Tibial nerve (tissue), 4 donors: Measurements from ENCODE around the gene MYH7B. TPM values are rescaled to one million over a fixed set of nuclear protein-coding genes. Genes with fewer than 3 reads are reported as not detected.
A peak's percentile ranks its signal among the peaks of the same experiment; 100 is the strongest.

Experiments
- DNase-seq, 2 donors: peaks; one replicate each; pipeline ENCODE4 v3.0.0-alpha.2; 2019; ENCODE audit warnings: low spot score in 2 of 2
- H3K27ac ChIP-seq, 4 donors: fragments of 200-600 bp; sonication (generic) in 3 of 4; one replicate each; pipeline ENCODE4 v1.5.1; 2017 to 2019; ENCODE audit warnings: mild to moderate bottlenecking in 1 of 4
- H3K27me3 ChIP-seq, 2 donors: fragments of 200-600 bp; sonication (generic) in 1 of 2; one replicate each; pipeline versions ENCODE4 v1.5.1 to v1.6.0; 2017 to 2019
- H3K36me3 ChIP-seq, 3 donors: fragments of 200-600 bp; sonication (generic); one replicate each; pipeline ENCODE4 v1.5.1; 2018 to 2019
- H3K4me1 ChIP-seq, 4 donors: fragments of 200-600 bp; sonication (generic) in 3 of 4; one replicate each; pipeline ENCODE4 v1.5.1; 2017 to 2019
- H3K4me3 ChIP-seq, 4 donors: fragments of 200-600 bp; sonication (generic) in 3 of 4; one replicate each; pipeline ENCODE4 v1.5.1; 2017 to 2019; ENCODE audit warnings: mild to moderate bottlenecking in 1 of 4, moderate library complexity in 1 of 4
- H3K9me3 ChIP-seq, 4 donors: fragments of 200-600 bp; sonication (generic) in 3 of 4; one replicate each; pipeline ENCODE4 v1.5.1; 2017 to 2019
- CTCF ChIP-seq, 5 experiments: fragments of 200-600 bp in 3 of 5; fragments of 450-650 bp in 2 of 5; sonication (generic) in 3 of 5; IDR thresholded peaks; one replicate each; pipeline ENCODE4 v1.5.1; 2016 to 2019; ENCODE audit warnings: antibody characterized with exemption in 5 of 5, mild to moderate bottlenecking in 3 of 5, moderate library complexity in 2 of 5
- EP300 ChIP-seq, 2 donors: sonication (generic); formaldehyde crosslinking; IDR thresholded peaks; one replicate each; pipeline ENCODE4 v1.6.1; 2017; ENCODE audit warnings: antibody characterized with exemption in 2 of 2, mild to moderate bottlenecking in 1 of 2
- POLR2A ChIP-seq, 2 donors: fragments of 450-650 bp; IDR thresholded peaks; one replicate each; pipeline ENCODE4 v1.6.1; 2017; ENCODE audit warnings: antibody characterized with exemption in 2 of 2, mild to moderate bottlenecking in 2 of 2, moderate library complexity in 2 of 2
- WGBS, 2 donors: methylation state at CpG; one replicate each; pipeline ENCODE4 v1.1.5; 2018; 5-methylcytosine and 5-hydroxymethylcytosine counted together
- total RNA-seq, 4 donors: library from RNA; depleted of rRNA; stranded (reverse); fragments of >200 nt; gene quantifications; one replicate each; pipeline ENCODE4 v1.1.0, GENCODE V29; 2016

Gene MYH7B
- total RNA-seq, 4 donors from 2014 or later: 3.3 to 5.3 (median 4.0) TPM

- Histone ChIP-seq H3K4me1 (peaks cover 0 to 38% (median 0%) of the 10 kb centered on the region in 4 donors), H3K4me3 (no peak overlapping the region), H3K27me3 (peaks cover 0 to 21% of the 10 kb centered on the region in 2 donors), H3K36me3 (peaks cover 0 to under 1% (median 0%) of the 10 kb centered on the region in 3 donors), H3K27ac (no peak overlapping the region), H3K9me3 (no peaks in the 10 kb centered on the region)
- whole genome bisulfite sequencing, 2 donors: 18 to 24% methylated on average over 10 to 14 of the region's 14 CpGs
- TF ChIP-seq CTCF (IDR thresholded peaks at IDR 0.05) (no peak), POLR2A (IDR thresholded peaks at IDR 0.05) (no peak), EP300 (IDR thresholded peaks at IDR 0.05) (no peak)
- DNase-seq: no peak
Measured at GRCh38 chr20:34983995-34984735, 28.5 kb downstream of the MYH7B start.

GRCh38 chr20:34984756-34985261, 29.1 kb downstream of the MYH7B start:
- WGBS, 2 donors: 70 to 75% methylated on average over 8 to 18 of the region's 18 CpGs
- DNase-seq: no peak
- TF ChIP-seq CTCF (IDR thresholded peaks at IDR 0.05) (no peak), POLR2A (IDR thresholded peaks at IDR 0.05) (no peak), EP300 (IDR thresholded peaks at IDR 0.05) (no peak)
- Histone ChIP-seq H3K27ac (no peak overlapping the region), H3K27me3 (peaks cover 0 to 19% of the 10 kb centered on the region in 2 donors), H3K9me3 (no peaks in the 10 kb centered on the region), H3K4me3 (no peak overlapping the region), H3K4me1 (peaks cover 0 to 38% (median 0%) of the 10 kb centered on the region in 4 donors), H3K36me3 (peaks cover 0 to 7% (median 0%) of the 10 kb centered on the region in 3 donors)

DNA sequence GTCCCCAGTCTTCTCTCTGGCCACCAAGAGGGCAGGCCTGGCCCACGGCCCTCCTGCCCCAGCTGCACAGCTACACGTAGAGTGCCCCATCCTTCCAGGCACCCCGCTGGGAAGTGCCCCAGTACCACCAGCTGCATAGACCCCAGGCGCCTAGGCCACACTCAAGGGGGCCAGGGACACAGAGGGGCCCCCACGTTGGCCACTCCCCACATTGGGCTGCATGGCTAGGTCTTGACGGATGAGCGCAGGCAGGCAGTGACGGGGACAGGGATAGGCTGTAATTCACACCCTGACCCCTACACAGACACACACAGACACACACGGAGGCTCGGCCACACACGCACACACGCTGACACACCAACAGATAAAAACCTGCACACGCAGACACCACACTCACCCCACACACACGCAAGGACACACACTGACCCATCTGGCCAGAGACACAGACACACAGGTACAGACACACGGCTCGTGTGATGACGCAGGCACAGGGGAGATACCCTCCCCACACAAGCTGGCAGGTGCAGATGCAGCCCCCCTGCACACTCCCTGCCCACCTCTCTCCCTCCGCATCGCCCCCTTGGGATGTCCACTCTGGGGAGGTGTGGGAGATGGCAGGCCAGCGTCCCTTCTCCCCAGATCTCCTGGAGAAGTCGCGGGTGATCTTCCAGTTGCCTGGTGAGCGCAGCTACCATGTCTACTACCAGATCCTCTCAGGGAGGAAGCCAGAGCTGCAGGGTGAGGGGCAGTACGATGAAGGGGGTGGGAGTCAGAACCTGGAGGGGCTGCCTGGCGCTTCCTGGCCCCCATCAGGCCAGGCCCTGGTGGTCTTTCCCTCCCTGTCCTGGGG, 30.0 kb downstream of the MYH7B start:
- H3K27me3 ChIP-seq: peaks cover 0 to 17% of the 10 kb centered on the region in 2 donors
- no peak overlapping the region for H3K4me3 ChIP-seq
- H3K9me3 ChIP-seq: no peaks in the 10 kb centered on the region
- H3K4me1 ChIP-seq: peaks cover 0 to 38% (median 0%) of the 10 kb centered on the region in 4 donors
- DNase-seq: no peak
- TF ChIP-seq CTCF (IDR thresholded peaks at IDR 0.05) (no peak), POLR2A (IDR thresholded peaks at IDR 0.05) (no peak), EP300 (IDR thresholded peaks at IDR 0.05) (no peak)
- 72 to 78% methylated on average over 25 of the region's 25 CpGs for WGBS, 2 donors
- peaks cover 0 to 15% (median 0%) of the 10 kb centered on the region in 3 donors for H3K36me3 ChIP-seq
- H3K27ac ChIP-seq: no peak overlapping the region

GRCh38 chr20:34986311-34987287, 30.9 kb downstream of the MYH7B start:
- TF ChIP-seq POLR2A (IDR thresholded peaks at IDR 0.05): no peak
- no peak for TF ChIP-seq CTCF (IDR thresholded peaks at IDR 0.05)
- TF ChIP-seq EP300 (IDR thresholded peaks at IDR 0.05): no peak
- Histone ChIP-seq H3K36me3 (peaks cover 0 to 25% (median 0%) of the 10 kb centered on the region in 3 donors), H3K9me3 (no peaks in the 10 kb centered on the region), H3K4me1 (peaks cover 0 to 38% (median 0%) of the 10 kb centered on the region in 4 donors), H3K4me3 (no peak overlapping the region), H3K27ac (peak overlapping the region in 1 of 4 donors; percentile 42), H3K27me3 (peaks cover 0 to 17% of the 10 kb centered on the region in 2 donors)
- WGBS, 2 donors: 65 to 75% methylated on average over 20 of the region's 24 CpGs
- no peak for DNase-seq
